Brain microvascular endothelial cell (primary cell): ENCODE measurements around the gene SIMC1.

Experiments used
- DNase-seq: peaks from one replicate; pipeline ENCODE4 v3.0.0-alpha.2; 2020
- H3K27ac ChIP-seq: fragments of 250-450 bp; sonication (Bioruptor Pico); 2 replicates; pipeline ENCODE4 v1.5.1; 2020; ENCODE audit warnings: mild to moderate bottlenecking, moderate library complexity
- H3K27me3 ChIP-seq: fragments of 250-450 bp; sonication (Bioruptor Pico); replicated peaks from 2 replicates; pipeline ENCODE4 v1.5.1; 2020; ENCODE audit warnings: mild to moderate bottlenecking
- H3K36me3 ChIP-seq: fragments of 250-450 bp; sonication (Bioruptor Pico); replicated peaks from 2 replicates; pipeline ENCODE4 v1.5.1; 2020; ENCODE audit warnings: mild to moderate bottlenecking
- H3K4me3 ChIP-seq: 2 replicates; pipeline ENCODE4 v1.5.1; 2011; ENCODE audit warnings: low read depth, mild to moderate bottlenecking, control low read depth, low read length, moderate library complexity
- in situ Hi-C: cut with HindIII; loops from 2 replicates; pipeline ENCODE4 v1.10.0; 2017; ENCODE audit warnings: low sequenced_read_pairs, low pct_ligation_motif_present
- TF ChIP-seq, protein P1 (sequence below): IDR thresholded peaks from 2 replicates; pipeline ENCODE4 v1.5.1; 2011; ENCODE audit warnings: low read depth, mild to moderate bottlenecking, moderate library complexity, low read length, control low read depth, inconsistent platforms; ENCODE audit errors: missing control alignments

SIMC1 gene

GRCh38 chr5:176356179-176356566 is 117.9 kb downstream of the SIMC1 start:
- H3K27me3 ChIP-seq, result no peaks in the 10 kb centered on the region
- peaks cover 30% of the 10 kb centered on the region for H3K36me3 ChIP-seq
- in situ Hi-C loops, result no loop called here
- no peak overlapping the region for H3K27ac ChIP-seq
- DNase-seq, result no peak
- no peak overlapping the region for H3K4me3 ChIP-seq
- TF ChIP-seq, protein P1, sequence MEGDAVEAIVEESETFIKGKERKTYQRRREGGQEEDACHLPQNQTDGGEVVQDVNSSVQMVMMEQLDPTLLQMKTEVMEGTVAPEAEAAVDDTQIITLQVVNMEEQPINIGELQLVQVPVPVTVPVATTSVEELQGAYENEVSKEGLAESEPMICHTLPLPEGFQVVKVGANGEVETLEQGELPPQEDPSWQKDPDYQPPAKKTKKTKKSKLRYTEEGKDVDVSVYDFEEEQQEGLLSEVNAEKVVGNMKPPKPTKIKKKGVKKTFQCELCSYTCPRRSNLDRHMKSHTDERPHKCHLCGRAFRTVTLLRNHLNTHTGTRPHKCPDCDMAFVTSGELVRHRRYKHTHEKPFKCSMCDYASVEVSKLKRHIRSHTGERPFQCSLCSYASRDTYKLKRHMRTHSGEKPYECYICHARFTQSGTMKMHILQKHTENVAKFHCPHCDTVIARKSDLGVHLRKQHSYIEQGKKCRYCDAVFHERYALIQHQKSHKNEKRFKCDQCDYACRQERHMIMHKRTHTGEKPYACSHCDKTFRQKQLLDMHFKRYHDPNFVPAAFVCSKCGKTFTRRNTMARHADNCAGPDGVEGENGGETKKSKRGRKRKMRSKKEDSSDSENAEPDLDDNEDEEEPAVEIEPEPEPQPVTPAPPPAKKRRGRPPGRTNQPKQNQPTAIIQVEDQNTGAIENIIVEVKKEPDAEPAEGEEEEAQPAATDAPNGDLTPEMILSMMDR, result no peak

- H3K27ac ChIP-seq, result no peak overlapping the region
- TF ChIP-seq, protein P1, result no peak
- H3K36me3 ChIP-seq, result peaks cover 16% of the 10 kb centered on the region
- in situ Hi-C loops, result no loop called here
- H3K4me3 ChIP-seq, result no peak overlapping the region
- no peaks in the 10 kb centered on the region for H3K27me3 ChIP-seq
- DNase-seq, result no peak
Observed at GRCh38 chr5:176359658-176360057, 121.4 kb downstream of the SIMC1 start.

GRCh38 chr5:176360894-176361436 is 122.7 kb downstream of the SIMC1 start:
- DNase-seq, result peak; percentile 11
- TF ChIP-seq, protein P1, result no peak
- Histone ChIP-seq H3K36me3 (peaks cover 11% of the 10 kb centered on the region), H3K4me3 (peak overlapping the region; percentile 96), H3K27me3 (no peaks in the 10 kb centered on the region), H3K27ac (peak overlapping the region; percentile 36)
- in situ Hi-C loops, result no loop called here

GRCh38 chr5:176361437-176362232 is 123.4 kb downstream of the SIMC1 start, which contains the start of gene KIAA1191:
KIAA1191 (minus strand) TSS chr5:176361764; CDS start chr5:176359508, 2,256 bp downstream.
- DNase-seq, result peak; percentile 94
- Histone ChIP-seq H3K4me3 (peak within 1 kb of the TSS; percentile 96), H3K27ac (peak within 1 kb of the TSS; percentile 36), H3K27me3 (no peaks in the 10 kb centered on the region), H3K36me3 (peaks cover 8% of the 10 kb centered on the region)
- TF ChIP-seq, protein P1, result peak; percentile 36
- in situ Hi-C loops, result no loop called here

GRCh38 chr5:176362233-176362490 is 123.9 kb downstream of the SIMC1 start:
- no peak for DNase-seq
- Histone ChIP-seq H3K27ac (no peak overlapping the region), H3K27me3 (no peaks in the 10 kb centered on the region), H3K4me3 (peak overlapping the region; percentile 96), H3K36me3 (peaks cover 5% of the 10 kb centered on the region)
- TF ChIP-seq, protein P1, result no peak
- in situ Hi-C loops, result no loop called here
